NOMO-1 treated with dmso at 0.1 percent for 144 hours (cell line): ENCODE results near the gene IQCM.

Experiments
- DNase-seq: peaks from one replicate; lab custom pipeline; 2025; ENCODE audit not compliant: unreplicated experiment; lab: John Stamatoyannopoulos, UW

Gene IQCM

DNA sequence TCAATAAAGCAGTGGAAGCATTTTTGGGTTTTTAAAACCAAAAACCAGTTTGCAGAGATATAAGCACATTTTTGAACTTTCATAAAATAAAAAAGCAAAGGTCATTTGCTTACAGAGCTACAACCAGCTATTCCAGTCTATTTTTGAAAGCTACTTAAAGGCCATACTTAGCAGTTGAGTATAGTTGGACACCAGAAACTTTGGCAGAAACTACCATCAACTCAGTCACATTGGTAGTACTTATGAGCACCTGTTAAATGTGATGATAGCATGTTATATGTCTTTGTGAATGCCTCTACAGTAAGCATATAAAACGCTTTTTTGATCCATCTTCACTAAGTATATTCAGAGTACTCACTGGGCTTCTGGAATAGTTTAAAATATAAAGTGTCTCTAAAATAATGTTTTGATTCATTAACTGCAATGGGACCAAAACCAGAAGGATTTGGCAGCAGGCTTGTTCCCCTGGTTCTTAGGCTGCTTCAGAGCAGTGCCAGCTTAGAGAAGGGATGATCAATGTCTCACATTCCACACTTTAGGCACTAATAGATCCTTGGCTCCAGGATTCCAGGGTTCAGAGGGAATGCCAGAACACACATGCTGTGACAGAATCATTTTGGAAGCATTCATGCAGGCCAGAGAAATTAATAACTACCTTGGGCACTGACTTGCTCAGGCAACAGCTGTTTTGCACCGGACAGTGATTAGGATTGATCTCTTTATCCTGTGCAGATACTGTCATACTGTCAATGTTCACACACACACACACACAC, 103.9 kb downstream of the IQCM start:
- DNase-seq = no peak

- DNase-seq = no peak
Measured at GRCh38 chr4:149709640-149710039, 106.0 kb downstream of the IQCM start.

GRCh38 chr4:149708513-149709130, 107.0 kb downstream of the IQCM start:
- no peak for DNase-seq

- no peak for DNase-seq
Measured at GRCh38 chr4:149707862-149708261, 107.8 kb downstream of the IQCM start.

DNA sequence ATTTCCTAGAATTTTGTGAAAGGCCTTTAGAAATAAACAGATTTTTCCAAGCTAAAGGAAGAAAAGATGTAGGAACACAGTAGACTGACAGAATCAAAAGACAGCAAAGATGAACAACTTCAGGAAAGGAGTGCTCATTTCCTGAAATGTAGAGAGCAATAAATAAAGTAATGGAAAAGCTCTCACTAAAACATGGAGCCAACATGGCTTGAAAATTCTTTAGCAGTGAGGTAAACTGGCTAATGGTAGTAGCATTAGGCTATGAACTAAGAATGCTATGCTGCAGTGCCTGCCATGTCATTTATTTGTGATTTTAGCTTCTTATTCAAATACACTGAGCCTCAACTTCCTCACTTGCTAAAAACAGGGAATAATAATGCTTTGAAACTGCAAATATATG, 108.7 kb downstream of the IQCM start:
- DNase-seq = no peak

- no peak for DNase-seq
Measured at GRCh38 chr4:149702414-149703293, 113.0 kb downstream of the IQCM start.

- DNase-seq = no peak
Measured at GRCh38 chr4:149701435-149702156, 114.0 kb downstream of the IQCM start.

DNA sequence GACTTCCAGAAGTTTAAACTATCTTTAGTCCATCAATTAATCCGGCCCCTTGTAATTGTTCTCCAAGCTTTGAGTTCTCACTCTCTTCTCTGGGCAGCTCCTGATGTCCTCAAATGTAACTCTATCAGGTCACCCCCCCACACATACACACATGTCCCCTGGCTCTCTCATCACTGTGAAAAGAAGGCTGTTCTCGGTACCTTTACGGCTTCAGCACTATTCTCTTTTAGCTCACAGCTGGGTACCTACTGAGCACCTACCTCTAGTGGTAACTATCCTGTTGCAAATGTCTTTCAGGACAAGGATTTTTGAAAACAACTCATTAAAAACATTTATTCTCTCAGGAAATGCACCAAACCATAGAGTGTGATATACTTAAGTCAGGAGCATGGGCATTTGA, 115.4 kb downstream of the IQCM start:
- no peak for DNase-seq

- DNase-seq = no peak
Measured at GRCh38 chr4:149699642-149700041, 116.0 kb downstream of the IQCM start.

DNA sequence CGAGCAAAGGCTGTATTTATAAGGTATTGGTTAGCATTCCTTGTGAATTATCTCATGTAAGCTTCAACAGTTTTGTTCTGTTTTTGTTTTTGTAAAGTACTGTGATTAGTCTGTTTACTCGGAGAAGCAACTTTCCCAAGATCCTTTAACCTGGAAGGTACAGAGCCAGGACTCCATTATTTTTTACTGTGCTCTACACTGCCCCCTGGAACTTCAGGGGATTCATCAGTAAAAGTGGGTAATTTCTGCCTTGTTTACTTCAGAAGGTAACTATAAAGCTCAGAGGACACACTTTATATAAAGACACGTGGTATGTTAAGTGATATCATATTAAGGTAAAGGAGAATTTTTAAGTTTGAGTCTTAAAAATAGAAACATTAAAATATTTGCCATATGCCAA, 124.9 kb downstream of the IQCM start:
- no peak for DNase-seq

GRCh38 chr4:149684516-149684915, 131.1 kb downstream of the IQCM start:
- DNase-seq = no peak

GRCh38 chr4:149676076-149676475, 139.6 kb downstream of the IQCM start:
- DNase-seq = no peak

DNA sequence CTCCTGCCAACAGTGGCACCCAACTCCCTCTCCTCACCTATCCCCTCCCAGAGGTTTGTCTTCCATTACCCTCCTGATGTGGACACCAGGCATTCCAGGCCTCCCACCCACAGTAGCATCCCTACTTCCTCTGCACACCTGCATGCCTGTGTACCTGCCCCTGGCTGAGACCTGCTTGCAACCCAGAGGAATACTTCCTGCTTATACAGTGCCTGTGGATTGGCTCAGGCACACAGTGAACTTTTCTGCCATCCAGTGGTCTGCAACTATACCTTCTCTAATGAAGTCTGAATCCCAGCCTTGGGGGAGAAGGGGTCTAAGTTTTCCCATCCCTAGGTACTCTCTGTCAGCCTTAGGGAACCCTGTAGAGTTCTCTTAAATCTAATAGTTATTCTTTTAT, 169.9 kb downstream of the IQCM start:
- no peak for DNase-seq

- no peak for DNase-seq
Measured at GRCh38 chr4:149638073-149638472, 177.6 kb downstream of the IQCM start.

GRCh38 chr4:149634368-149634767, 181.3 kb downstream of the IQCM start:
- no peak for DNase-seq

- DNase-seq = no peak
Measured at GRCh38 chr4:149631629-149632028, 184.0 kb downstream of the IQCM start.

DNA sequence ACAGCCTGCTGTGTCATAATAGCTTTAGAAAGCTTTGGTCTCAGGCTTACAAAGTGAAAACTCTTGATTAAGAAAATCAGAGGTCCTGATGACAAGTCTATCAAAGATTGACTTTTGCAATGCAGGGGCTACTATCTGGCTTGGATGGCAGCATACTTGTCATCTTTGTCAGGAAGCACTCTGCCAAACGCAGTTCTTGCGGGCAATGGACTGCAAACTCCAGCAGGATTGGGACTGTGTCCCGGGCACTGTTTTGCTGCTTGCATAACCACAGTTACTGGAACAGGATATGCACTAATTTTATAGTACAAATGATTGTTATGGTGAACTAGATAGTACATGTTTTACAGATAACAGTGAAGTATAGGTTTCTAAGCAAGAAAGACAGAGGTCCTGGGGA, 185.6 kb downstream of the IQCM start:
- DNase-seq = no peak

DNA sequence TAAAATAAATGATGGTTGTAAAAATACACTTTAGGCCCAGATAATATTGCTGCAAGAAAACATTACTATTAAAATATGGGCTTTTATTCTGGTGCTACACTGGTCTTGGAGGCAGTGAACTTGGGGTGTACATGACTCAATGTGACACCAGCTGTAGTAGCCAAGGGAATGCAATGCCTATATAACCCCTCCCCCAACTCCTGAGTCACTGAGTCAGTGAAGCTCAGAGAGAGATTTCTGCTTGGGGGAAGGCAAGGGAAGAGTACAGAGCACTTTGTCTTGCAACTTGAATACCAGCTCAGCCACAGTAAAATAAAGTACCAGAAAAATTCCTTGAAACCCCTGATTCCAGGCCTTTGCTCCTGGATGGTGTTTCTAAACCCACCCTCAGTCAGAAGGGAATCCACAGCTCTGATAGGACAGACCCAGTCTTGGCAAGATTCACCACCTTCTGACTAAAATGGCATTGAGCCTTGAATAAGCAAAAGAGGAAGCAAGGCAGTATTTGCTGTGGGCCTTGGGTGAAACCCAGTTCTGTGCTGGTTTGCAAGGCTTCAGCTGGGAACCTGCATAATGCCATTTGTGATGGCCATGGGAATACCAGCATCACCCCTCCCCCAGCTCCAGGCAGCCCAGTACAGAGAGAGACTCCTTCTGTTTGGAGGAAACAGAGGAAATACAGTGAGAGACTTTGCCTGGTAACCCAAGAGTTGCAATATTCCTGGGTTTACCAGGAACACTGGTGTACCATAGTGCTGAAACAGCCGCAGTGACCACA, 209.9 kb downstream of the IQCM start:
- no peak for DNase-seq

- no peak for DNase-seq
Measured at GRCh38 chr4:149604827-149605226, 210.8 kb downstream of the IQCM start.

DNA sequence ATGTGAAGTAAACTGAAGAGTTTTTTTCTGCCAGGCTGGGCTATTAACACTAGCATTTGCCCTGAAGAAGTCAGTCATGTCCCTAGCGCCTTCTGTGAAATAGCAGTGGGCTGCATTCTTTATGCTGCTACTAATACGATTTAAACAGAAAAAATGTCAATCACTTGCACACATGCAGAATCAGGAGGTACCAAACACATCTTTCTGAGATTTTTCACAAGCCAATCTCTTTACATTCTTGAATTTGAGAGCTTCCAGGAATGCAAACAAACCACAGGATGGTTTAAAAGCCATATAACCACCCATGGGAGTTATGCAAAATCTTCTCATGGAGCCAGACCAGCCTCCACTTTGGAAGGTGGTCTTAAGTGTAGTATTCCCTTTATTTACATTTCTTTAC, 220.1 kb downstream of the IQCM start:
- no peak for DNase-seq
